ENCODE results near the gene LRRTM3.

The LRRTM3 gene

DNA sequence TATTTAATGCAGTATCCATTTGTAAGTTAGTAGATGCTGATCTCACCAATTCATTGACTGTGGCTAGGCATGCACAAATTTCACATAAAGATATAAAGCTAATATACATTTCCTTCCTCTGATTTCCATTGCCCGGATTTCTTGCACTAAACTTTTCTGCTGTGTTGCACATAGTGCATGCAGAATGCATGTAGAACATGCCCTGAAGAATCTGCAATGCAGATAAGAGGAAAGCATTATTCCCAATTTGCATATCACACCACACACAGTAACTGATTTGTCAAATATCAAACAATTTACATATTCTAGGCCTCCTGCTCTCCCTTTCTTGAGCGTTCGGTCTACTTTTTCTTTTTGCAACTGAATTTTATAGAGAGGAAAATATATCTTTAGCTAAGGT lies 124.2 kb downstream of the LRRTM3 start:
- ATAC-seq (ENCODE audit: low read depth) (no peak), DNase-seq (ENCODE audit: low spot score) (no peak)
- Histone ChIP-seq H3K27ac (ENCODE audit: poor library complexity, severe bottlenecking) (no peak overlapping the region), H3K9me3 (ENCODE audit: severe bottlenecking) (no peaks in the 10 kb centered on the region), H3K27me3 (ENCODE audit: insufficient read depth, poor library complexity, severe bottlenecking) (peaks cover 15% of the 10 kb centered on the region), H3K4me3 (ENCODE audit: severe bottlenecking) (no peak overlapping the region), H3K4me1 (ENCODE audit: insufficient read depth, poor library complexity, severe bottlenecking) (no peaks in the 10 kb centered on the region), H3K36me3 (ENCODE audit: low read depth) (no peaks in the 10 kb centered on the region)
- TF ChIP-seq, protein P1, sequence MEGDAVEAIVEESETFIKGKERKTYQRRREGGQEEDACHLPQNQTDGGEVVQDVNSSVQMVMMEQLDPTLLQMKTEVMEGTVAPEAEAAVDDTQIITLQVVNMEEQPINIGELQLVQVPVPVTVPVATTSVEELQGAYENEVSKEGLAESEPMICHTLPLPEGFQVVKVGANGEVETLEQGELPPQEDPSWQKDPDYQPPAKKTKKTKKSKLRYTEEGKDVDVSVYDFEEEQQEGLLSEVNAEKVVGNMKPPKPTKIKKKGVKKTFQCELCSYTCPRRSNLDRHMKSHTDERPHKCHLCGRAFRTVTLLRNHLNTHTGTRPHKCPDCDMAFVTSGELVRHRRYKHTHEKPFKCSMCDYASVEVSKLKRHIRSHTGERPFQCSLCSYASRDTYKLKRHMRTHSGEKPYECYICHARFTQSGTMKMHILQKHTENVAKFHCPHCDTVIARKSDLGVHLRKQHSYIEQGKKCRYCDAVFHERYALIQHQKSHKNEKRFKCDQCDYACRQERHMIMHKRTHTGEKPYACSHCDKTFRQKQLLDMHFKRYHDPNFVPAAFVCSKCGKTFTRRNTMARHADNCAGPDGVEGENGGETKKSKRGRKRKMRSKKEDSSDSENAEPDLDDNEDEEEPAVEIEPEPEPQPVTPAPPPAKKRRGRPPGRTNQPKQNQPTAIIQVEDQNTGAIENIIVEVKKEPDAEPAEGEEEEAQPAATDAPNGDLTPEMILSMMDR (IDR thresholded peaks at IDR 0.05; ENCODE audit: poor library complexity, severe bottlenecking), result no peak

DNA sequence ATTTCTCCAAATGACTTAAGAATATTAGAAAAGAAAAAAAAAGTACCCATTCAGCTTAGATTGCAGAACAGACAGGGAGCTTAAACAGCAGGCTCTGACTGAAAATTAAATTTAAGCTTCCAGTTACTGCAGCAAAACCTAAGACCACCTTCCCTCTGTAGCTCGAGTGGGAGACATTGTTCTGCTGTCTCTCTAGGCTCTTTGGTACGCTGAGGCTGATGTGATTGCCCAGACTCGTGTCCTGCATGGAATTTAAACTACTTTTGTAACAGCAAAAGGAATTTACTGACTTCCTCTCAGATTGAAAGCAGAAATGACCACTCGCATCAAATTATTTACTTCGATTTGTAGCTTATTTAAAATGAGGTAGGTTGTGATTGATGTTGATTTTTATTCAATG lies 124.6 kb downstream of the LRRTM3 start:
- ATAC-seq (ENCODE audit: low read depth), result no peak
- no peak for DNase-seq (ENCODE audit: low spot score)
- TF ChIP-seq, protein P1 (IDR thresholded peaks at IDR 0.05; ENCODE audit: poor library complexity, severe bottlenecking), result no peak
- no peaks in the 10 kb centered on the region for H3K9me3 ChIP-seq (ENCODE audit: severe bottlenecking)
- H3K4me1 ChIP-seq (ENCODE audit: insufficient read depth, poor library complexity, severe bottlenecking), result no peaks in the 10 kb centered on the region
- no peak overlapping the region for H3K27ac ChIP-seq (ENCODE audit: poor library complexity, severe bottlenecking)
- no peaks in the 10 kb centered on the region for H3K36me3 ChIP-seq (ENCODE audit: low read depth)
- H3K4me3 ChIP-seq (ENCODE audit: severe bottlenecking), result no peak overlapping the region
- H3K27me3 ChIP-seq (ENCODE audit: insufficient read depth, poor library complexity, severe bottlenecking), result peaks cover 13% of the 10 kb centered on the region

DNA sequence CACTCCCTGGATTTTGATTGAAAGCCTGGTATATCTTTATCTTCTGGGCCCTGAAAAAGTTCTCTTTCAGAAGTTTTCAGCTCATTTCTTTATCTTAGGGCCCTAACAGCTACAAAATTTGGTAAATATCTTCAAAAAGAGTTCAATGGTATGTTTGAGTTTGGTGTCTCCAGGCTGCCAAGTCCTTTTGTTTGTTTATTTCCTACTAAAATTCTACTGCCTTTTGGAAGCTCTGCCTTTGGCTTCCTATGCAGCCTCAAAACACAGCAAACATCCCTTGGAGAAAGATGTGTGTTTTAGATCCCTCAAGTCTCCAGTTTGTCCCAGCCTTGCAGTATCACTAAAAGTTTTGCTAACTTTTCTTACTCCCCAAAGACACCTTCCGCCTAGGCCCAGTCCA lies 146.8 kb downstream of the LRRTM3 start:
- Histone ChIP-seq H3K4me3 (ENCODE audit: severe bottlenecking) (no peak overlapping the region), H3K4me1 (ENCODE audit: insufficient read depth, poor library complexity, severe bottlenecking) (no peaks in the 10 kb centered on the region), H3K36me3 (ENCODE audit: low read depth) (no peaks in the 10 kb centered on the region), H3K9me3 (ENCODE audit: severe bottlenecking) (no peaks in the 10 kb centered on the region), H3K27me3 (ENCODE audit: insufficient read depth, poor library complexity, severe bottlenecking) (no peaks in the 10 kb centered on the region), H3K27ac (ENCODE audit: poor library complexity, severe bottlenecking) (no peak overlapping the region)
- no peak for DNase-seq (ENCODE audit: low spot score)
- ATAC-seq (ENCODE audit: low read depth), result no peak
- TF ChIP-seq, protein P1 (IDR thresholded peaks at IDR 0.05; ENCODE audit: poor library complexity, severe bottlenecking), result no peak

DNA sequence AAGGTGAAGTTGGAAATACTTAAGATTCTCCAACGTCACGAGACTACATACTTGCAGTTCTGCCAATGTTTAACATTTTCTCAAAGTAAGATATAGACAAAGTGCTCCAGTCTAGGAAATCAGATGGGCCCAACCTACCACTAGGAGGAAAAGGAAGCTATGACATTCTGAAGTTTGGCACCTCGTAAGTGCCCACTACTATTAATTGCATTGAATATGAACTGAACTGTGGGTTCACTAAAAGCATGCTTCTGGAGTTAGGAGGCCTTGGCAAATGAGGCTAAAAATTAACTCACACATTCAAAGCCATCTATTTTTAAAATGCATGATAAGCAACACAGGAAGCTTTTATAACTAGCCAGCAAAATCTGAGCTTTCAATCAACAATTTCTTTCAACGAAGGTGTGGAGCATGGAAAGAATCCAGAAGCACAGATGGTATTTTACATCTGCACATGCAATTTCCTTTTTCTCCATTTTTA lies 149.7 kb downstream of the LRRTM3 start:
- TF ChIP-seq, protein P1 (IDR thresholded peaks at IDR 0.05; ENCODE audit: poor library complexity, severe bottlenecking), result no peak
- Histone ChIP-seq H3K27ac (ENCODE audit: poor library complexity, severe bottlenecking) (no peak overlapping the region), H3K4me3 (ENCODE audit: severe bottlenecking) (no peak overlapping the region), H3K9me3 (ENCODE audit: severe bottlenecking) (no peaks in the 10 kb centered on the region), H3K4me1 (ENCODE audit: insufficient read depth, poor library complexity, severe bottlenecking) (no peaks in the 10 kb centered on the region), H3K36me3 (ENCODE audit: low read depth) (no peaks in the 10 kb centered on the region), H3K27me3 (ENCODE audit: insufficient read depth, poor library complexity, severe bottlenecking) (no peaks in the 10 kb centered on the region)
- no peak for DNase-seq (ENCODE audit: low spot score)
- no peak for ATAC-seq (ENCODE audit: low read depth)

DNA sequence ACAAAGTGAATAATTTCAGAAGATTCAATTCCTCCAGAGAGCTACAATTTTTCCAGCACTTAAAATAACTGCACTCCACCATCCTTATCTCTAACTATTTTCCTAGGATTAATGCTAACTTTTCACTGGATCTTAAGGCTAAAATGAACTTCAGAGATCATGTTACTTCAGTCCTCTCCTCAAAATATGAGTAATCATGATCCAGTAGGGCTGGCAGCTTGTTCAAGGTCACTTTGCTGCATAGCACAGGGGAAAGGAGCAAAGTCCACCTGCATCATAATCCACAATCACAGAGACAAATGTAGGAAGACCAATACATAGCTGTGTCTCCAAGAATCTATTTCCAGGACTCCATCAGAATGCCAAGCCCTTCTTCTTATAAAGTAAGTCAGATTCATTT lies 150.3 kb downstream of the LRRTM3 start:
- DNase-seq (ENCODE audit: low spot score) (no peak), ATAC-seq (ENCODE audit: low read depth) (no peak)
- Histone ChIP-seq H3K4me1 (ENCODE audit: insufficient read depth, poor library complexity, severe bottlenecking) (no peaks in the 10 kb centered on the region), H3K27me3 (ENCODE audit: insufficient read depth, poor library complexity, severe bottlenecking) (no peaks in the 10 kb centered on the region), H3K9me3 (ENCODE audit: severe bottlenecking) (no peaks in the 10 kb centered on the region), H3K27ac (ENCODE audit: poor library complexity, severe bottlenecking) (no peak overlapping the region), H3K36me3 (ENCODE audit: low read depth) (no peaks in the 10 kb centered on the region), H3K4me3 (ENCODE audit: severe bottlenecking) (no peak overlapping the region)
- TF ChIP-seq, protein P1 (IDR thresholded peaks at IDR 0.05; ENCODE audit: poor library complexity, severe bottlenecking), result no peak
